ENCODE data around the gene ANO7.

ANO7 gene

GRCh38 chr2:241228081-241228859 lies 39.8 kb downstream of the ANO7 start:
- DNase-seq (ENCODE audit: low read depth): no peak

GRCh38 chr2:241228860-241229516 lies 40.5 kb downstream of the ANO7 start:
- DNase-seq (ENCODE audit: low read depth): no peak

- DNase-seq (ENCODE audit: low read depth): no peak
Observed at GRCh38 chr2:241229563-241230401, 41.3 kb downstream of the ANO7 start.

GRCh38 chr2:241230435-241230834 lies 42.0 kb downstream of the ANO7 start:
- no peak for DNase-seq (ENCODE audit: low read depth)

- no peak for DNase-seq (ENCODE audit: low read depth)
Observed at GRCh38 chr2:241232736-241233575, 44.5 kb downstream of the ANO7 start.

- DNase-seq (ENCODE audit: low read depth): no peak
Observed at GRCh38 chr2:241234066-241234790, 45.8 kb downstream of the ANO7 start.

- DNase-seq (ENCODE audit: low read depth): no peak
Observed at GRCh38 chr2:241234962-241235740, 46.7 kb downstream of the ANO7 start.

- no peak for DNase-seq (ENCODE audit: low read depth)
Observed at GRCh38 chr2:241235859-241236593, 47.5 kb downstream of the ANO7 start.

GRCh38 chr2:241237047-241237446 lies 48.6 kb downstream of the ANO7 start:
- DNase-seq (ENCODE audit: low read depth): no peak

GRCh38 chr2:241237949-241238371 lies 49.5 kb downstream of the ANO7 start:
- no peak for DNase-seq (ENCODE audit: low read depth)

GRCh38 chr2:241238693-241239198 lies 50.3 kb downstream of the ANO7 start:
- no peak for DNase-seq (ENCODE audit: low read depth)

GRCh38 chr2:241239552-241240202 lies 51.2 kb downstream of the ANO7 start:
- no peak for DNase-seq (ENCODE audit: low read depth)

GRCh38 chr2:241240320-241241004 lies 52.0 kb downstream of the ANO7 start:
- no peak for DNase-seq (ENCODE audit: low read depth)

- no peak for DNase-seq (ENCODE audit: low read depth)
Observed at GRCh38 chr2:241241669-241242068, 53.2 kb downstream of the ANO7 start.

GRCh38 chr2:241242306-241242705 lies 53.8 kb downstream of the ANO7 start:
- DNase-seq (ENCODE audit: low read depth): no peak

GRCh38 chr2:241244368-241244767 lies 55.9 kb downstream of the ANO7 start:
- no peak for DNase-seq (ENCODE audit: low read depth)

- no peak for DNase-seq (ENCODE audit: low read depth)
Observed at GRCh38 chr2:241248289-241248688, 59.8 kb downstream of the ANO7 start.

GRCh38 chr2:241248897-241249296 lies 60.4 kb downstream of the ANO7 start:
- no peak for DNase-seq (ENCODE audit: low read depth)

All from activated T-cell treated with anti-CD3 and anti-CD28 coated beads for 1 hour (primary cell).